Calu3 (cell line): ENCODE data around the gene KIAA1217. TPM values are rescaled to one million over a fixed set of nuclear protein-coding genes. Genes with fewer than 3 reads are reported as not detected.

Experiments used
- BruUV-seq: library from RNA; stranded (reverse); fragments of 400-500 nt; replicated peaks from 2 replicates; lab custom pipeline; 2021; lab: Mats Ljungman, UMichigan
- CTCF ChIA-PET: fragments of 300-600 bp; sonication (Branson Sonifier 250); formaldehyde crosslinking; loops from one replicate; lab custom pipeline; 2022; ENCODE audit warnings: antibody characterized with exemption; lab: Charles Lee
- DNase-seq: peaks from one replicate; pipeline ENCODE4 v3.0.0; 2022
- H3K27ac Mint-ChIP-seq: one replicate; pipeline ENCODE4 v1.8.0; 2022; ENCODE audit warnings: mixed read lengths; ENCODE audit not compliant: unreplicated experiment
- H3K27me3 Mint-ChIP-seq: one replicate; pipeline ENCODE4 v1.8.0; 2022; ENCODE audit warnings: mixed read lengths; ENCODE audit not compliant: unreplicated experiment
- H3K36me3 Mint-ChIP-seq: one replicate; pipeline ENCODE4 v1.8.0; 2022; ENCODE audit warnings: mild to moderate bottlenecking, moderate library complexity, mixed read lengths; ENCODE audit not compliant: insufficient read depth, unreplicated experiment
- H3K4me1 Mint-ChIP-seq: one replicate; pipeline ENCODE4 v1.8.0; 2022; ENCODE audit warnings: mild to moderate bottlenecking, low read depth, mixed read lengths; ENCODE audit not compliant: unreplicated experiment
- H3K4me3 Mint-ChIP-seq: one replicate; pipeline ENCODE4 v1.8.0; 2022; ENCODE audit warnings: mild to moderate bottlenecking, low read depth, moderate library complexity, mixed read lengths; ENCODE audit not compliant: unreplicated experiment
- H3K9me3 Mint-ChIP-seq: one replicate; pipeline ENCODE4 v1.8.0; 2022; ENCODE audit warnings: low read depth, mixed read lengths; ENCODE audit not compliant: unreplicated experiment
- intact Hi-C: fragments of 100-400 bp; cut with micrococcal nuclease; formaldehyde crosslinking; loops from one replicate; pipeline ENCODE4 v1.10.0; 2022; ENCODE audit not compliant: unreplicated experiment
- total RNA-seq: library from RNA; stranded (reverse); gene quantifications from 2 replicates; pipeline ENCODE4 v1.2.3, GENCODE V29; 2022
- TF ChIP-seq, protein P1 (sequence below): fragments of 200-600 bp; IDR thresholded peaks from one replicate; pipeline ENCODE4 v1.8.0; 2022; ENCODE audit warnings: antibody characterized with exemption; ENCODE audit not compliant: unreplicated experiment

Gene KIAA1217
- total RNA-seq, 1 experiment from 2014 or later = 46.2 TPM

DNA sequence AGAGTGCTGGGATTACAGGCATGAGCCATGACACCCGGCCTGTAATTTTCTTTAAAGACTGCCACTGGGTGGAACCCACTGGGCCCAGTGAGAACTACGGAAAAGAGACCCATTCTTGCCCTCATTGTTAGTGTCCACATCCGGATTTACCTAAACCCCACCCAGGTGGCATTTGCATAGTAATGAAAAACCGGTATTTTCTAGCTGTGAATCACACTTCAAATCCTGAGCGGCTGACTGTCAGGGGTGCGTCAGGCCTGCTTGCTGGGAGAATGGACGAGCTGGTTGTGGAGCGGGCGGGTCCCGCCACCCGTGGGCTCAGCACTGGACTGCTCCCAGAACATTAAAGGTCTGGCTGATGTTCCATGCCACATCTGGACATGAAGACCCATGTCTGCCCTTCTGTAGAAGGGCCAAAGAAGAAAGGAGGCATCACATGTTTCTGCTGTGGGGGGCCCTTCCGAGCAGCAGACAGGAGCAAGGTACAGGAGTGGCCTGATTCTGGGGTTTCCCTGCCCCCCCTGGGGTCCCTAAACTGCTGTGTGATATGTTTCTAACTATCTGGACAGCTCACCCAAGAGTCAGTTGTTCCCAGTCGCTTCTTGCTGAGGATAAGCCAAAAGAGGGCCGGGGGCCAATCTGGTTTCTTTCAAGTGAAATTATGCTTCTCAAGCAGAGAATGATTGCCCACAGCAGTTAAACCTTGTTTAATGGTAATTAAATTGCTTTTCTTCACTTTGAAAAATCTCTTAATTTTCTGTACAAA lies 46.4 kb downstream of the KIAA1217 start:
- H3K36me3 Mint-ChIP-seq = no peaks in the 10 kb centered on the region
- no peak overlapping the region for H3K4me3 Mint-ChIP-seq
- H3K4me1 Mint-ChIP-seq = peaks cover 16% of the 10 kb centered on the region
- no peak for DNase-seq
- CTCF ChIA-PET = interaction anchor here (0.6 kb wide), 1 partner anchor 50 kb away, joined by 4 read pairs; no protein-coding TSS in a partner anchor
- no TSS peak for BruUV-seq
- H3K27me3 Mint-ChIP-seq = no peaks in the 10 kb centered on the region
- TF ChIP-seq, protein P1, sequence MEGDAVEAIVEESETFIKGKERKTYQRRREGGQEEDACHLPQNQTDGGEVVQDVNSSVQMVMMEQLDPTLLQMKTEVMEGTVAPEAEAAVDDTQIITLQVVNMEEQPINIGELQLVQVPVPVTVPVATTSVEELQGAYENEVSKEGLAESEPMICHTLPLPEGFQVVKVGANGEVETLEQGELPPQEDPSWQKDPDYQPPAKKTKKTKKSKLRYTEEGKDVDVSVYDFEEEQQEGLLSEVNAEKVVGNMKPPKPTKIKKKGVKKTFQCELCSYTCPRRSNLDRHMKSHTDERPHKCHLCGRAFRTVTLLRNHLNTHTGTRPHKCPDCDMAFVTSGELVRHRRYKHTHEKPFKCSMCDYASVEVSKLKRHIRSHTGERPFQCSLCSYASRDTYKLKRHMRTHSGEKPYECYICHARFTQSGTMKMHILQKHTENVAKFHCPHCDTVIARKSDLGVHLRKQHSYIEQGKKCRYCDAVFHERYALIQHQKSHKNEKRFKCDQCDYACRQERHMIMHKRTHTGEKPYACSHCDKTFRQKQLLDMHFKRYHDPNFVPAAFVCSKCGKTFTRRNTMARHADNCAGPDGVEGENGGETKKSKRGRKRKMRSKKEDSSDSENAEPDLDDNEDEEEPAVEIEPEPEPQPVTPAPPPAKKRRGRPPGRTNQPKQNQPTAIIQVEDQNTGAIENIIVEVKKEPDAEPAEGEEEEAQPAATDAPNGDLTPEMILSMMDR = no peak
- H3K9me3 Mint-ChIP-seq = no peaks in the 10 kb centered on the region
- no peak overlapping the region for H3K27ac Mint-ChIP-seq
- intact Hi-C loops = no loop called here

DNA sequence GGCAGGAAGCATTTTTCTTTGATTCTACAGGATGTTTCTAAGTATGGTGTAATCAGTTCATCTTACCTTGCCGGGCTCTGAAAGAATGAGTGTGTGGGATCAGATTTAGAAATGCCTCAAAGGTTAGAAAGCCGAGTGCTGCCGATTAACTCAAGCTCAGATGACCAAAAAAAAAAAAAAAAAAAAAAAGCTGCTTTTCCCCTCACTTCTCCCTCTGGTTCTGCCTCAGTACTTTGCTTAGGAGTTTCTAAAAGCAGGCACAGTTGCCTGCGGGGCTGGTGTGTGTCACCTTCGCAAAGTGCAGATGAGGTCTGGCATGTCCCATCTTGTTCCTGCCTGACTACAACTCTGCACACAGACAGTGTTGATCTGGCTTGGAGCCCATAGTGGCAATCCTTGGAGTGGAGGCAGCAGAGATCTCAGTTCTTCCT lies 47.0 kb downstream of the KIAA1217 start:
- Mint-ChIP-seq H3K4me3 (no peak overlapping the region), H3K4me1 (peaks cover 16% of the 10 kb centered on the region), H3K36me3 (no peaks in the 10 kb centered on the region), H3K27me3 (no peaks in the 10 kb centered on the region), H3K9me3 (no peaks in the 10 kb centered on the region), H3K27ac (no peak overlapping the region)
- intact Hi-C loops = no loop called here
- no TSS peak for BruUV-seq
- CTCF ChIA-PET = interaction anchor here (0.6 kb wide), 1 partner anchor 51 kb away, joined by 4 read pairs; no protein-coding TSS in a partner anchor
- TF ChIP-seq, protein P1 = no peak
- DNase-seq = no peak

DNA sequence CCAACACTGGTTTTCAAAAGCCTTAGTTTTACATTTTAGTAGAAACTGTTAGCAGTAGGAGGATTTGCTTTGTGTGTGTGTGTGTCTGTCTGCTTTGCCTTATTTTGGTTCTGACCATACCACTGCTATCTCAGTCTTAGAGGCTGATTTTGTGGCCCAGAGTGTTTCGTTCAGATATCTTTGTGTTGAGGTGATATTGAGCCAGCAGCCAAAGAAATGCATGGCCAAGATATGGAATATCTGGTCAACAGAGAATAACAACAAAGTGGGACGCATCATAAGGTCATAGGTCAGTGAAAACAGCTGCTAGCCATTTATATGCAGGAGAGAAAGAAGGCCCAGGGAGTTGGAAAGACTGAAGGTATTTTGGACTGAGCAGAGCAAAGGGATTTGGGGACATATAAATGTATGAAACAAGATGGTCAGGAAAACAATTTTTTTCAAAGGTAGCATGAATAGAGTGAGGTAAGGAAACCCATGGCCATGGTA lies 47.7 kb downstream of the KIAA1217 start:
- TF ChIP-seq, protein P1 = no peak
- intact Hi-C loops = no loop called here
- no peak for DNase-seq
- BruUV-seq = no TSS peak
- peaks cover 10% of the 10 kb centered on the region for H3K4me1 Mint-ChIP-seq
- CTCF ChIA-PET = no interaction called here
- no peak overlapping the region for H3K27ac Mint-ChIP-seq
- no peaks in the 10 kb centered on the region for H3K9me3 Mint-ChIP-seq
- no peak overlapping the region for H3K4me3 Mint-ChIP-seq
- no peaks in the 10 kb centered on the region for H3K27me3 Mint-ChIP-seq
- no peaks in the 10 kb centered on the region for H3K36me3 Mint-ChIP-seq

DNA sequence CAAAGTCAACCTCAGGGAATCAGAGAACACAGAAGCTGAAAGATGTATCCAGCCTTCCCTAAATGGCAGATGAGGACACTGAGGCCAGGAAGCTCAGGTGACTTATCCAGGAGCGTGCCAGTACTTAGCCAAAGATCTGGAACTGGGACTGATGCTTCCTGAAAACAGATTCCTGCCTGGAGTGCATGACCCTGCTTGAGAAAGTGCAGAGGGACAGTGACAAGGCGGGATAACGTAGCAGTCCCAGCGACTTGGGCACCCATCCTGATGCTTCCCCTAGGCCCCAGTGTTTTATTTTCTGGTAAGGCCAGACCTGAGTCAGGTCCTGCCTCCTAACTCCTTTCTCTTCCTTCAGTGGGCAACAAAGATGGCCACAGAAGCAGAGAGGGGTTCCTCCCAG lies 48.6 kb downstream of the KIAA1217 start:
- no peak overlapping the region for H3K27ac Mint-ChIP-seq
- no peak for DNase-seq
- BruUV-seq = no TSS peak
- intact Hi-C loops = no loop called here
- no peak overlapping the region for H3K4me3 Mint-ChIP-seq
- no peaks in the 10 kb centered on the region for H3K9me3 Mint-ChIP-seq
- CTCF ChIA-PET = no interaction called here
- H3K36me3 Mint-ChIP-seq = no peaks in the 10 kb centered on the region
- TF ChIP-seq, protein P1 = no peak
- peaks cover under 1% of the 10 kb centered on the region for H3K4me1 Mint-ChIP-seq
- H3K27me3 Mint-ChIP-seq = no peaks in the 10 kb centered on the region
